ENCODE data around the gene USF1.
"Not testable (repeated sequence)": the region's sequence is repeated elsewhere in the genome, so short reads cannot be mapped to it uniquely, and the experiment has no call there.

USF1 gene

GRCh38 chr1:161071886-161072371, 26.2 kb upstream of the USF1 start:
- peak; percentile 21 for DNase-seq (ENCODE audit: low read depth, low spot score)
- in situ Hi-C loops (cut with HindIII; ENCODE audit: low sequenced_read_pairs), result no loop called here
- no peak overlapping the region for H3K4me3 ChIP-seq (ENCODE audit: low read depth, low read length)
- TF ChIP-seq CTCF (IDR thresholded peaks at IDR 0.05; ENCODE audit: low read depth, low read length), result peak; percentile 54

DNA sequence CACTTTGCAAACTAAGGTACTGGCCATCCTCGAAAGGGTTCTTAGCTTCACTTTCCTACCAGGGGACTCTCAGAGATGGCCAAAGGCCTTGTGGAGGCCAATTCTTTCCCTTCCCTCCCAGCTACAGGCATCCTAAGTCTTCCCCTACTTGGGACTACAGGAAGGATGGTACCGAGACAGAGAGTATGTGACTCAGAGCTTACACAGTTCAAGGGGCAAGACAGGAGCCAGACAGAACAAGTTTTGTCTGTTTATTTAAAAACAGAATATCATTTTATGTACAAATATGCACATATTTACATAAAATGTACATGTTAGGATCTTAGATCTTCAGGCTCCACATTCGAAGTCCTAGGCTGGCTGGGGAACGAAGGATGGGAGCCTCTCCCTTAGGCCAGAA, 25.0 kb upstream of the USF1 start:
- H3K4me3 ChIP-seq (ENCODE audit: low read depth, low read length), result no peak overlapping the region
- no peak for DNase-seq (ENCODE audit: low read depth, low spot score)
- in situ Hi-C loops (cut with HindIII; ENCODE audit: low sequenced_read_pairs), result no loop called here
- TF ChIP-seq CTCF (IDR thresholded peaks at IDR 0.05; ENCODE audit: low read depth, low read length), result no peak

GRCh38 chr1:161069731-161070270, 24.0 kb upstream of the USF1 start, which contains the start of gene ARHGAP30:
Gene ARHGAP30, minus strand, starts transcription at chr1:161069891. Its CDS starts 267 bp downstream, at chr1:161069624.
- H3K4me3 ChIP-seq (ENCODE audit: low read depth, low read length), result no peak within 1 kb of the TSS
- in situ Hi-C loops (cut with HindIII; ENCODE audit: low sequenced_read_pairs), result no loop called here
- DNase-seq (ENCODE audit: low read depth, low spot score), result no peak
- TF ChIP-seq CTCF (IDR thresholded peaks at IDR 0.05; ENCODE audit: low read depth, low read length), result no peak

DNA sequence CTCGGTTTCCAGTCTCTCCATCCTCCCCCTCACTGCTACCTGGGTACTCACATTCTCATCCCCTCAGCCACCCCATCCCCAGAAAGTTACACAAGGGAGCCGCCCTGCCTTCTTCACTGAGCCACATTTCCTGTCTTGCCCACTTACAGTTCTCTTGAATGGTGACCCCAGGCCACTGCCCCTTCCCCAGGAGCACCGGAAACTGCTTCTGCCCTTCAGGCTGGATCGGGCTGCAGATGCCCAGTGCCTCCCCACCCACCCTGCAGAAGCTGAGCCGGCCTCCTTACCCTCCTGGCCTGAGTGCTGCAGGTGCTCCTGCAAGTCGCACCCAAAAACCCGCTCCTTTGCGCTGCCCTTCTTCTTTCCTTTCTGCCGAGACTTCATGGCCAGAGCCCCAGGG, 23.5 kb upstream of the USF1 start:
- TF ChIP-seq CTCF (IDR thresholded peaks at IDR 0.05; ENCODE audit: low read depth, low read length), result no peak
- DNase-seq (ENCODE audit: low read depth, low spot score), result no peak
- no peak overlapping the region for H3K4me3 ChIP-seq (ENCODE audit: low read depth, low read length)
- in situ Hi-C loops (cut with HindIII; ENCODE audit: low sequenced_read_pairs), result no loop called here

- in situ Hi-C loops (cut with HindIII; ENCODE audit: low sequenced_read_pairs), result no loop called here
- TF ChIP-seq CTCF (IDR thresholded peaks at IDR 0.05; ENCODE audit: low read depth, low read length), result no peak
- H3K4me3 ChIP-seq (ENCODE audit: low read depth, low read length), result no peak overlapping the region
- DNase-seq (ENCODE audit: low read depth, low spot score), result no peak
These were observed 22.8 kb upstream of the USF1 start for GRCh38 chr1:161068306-161069234.

- H3K4me3 ChIP-seq (ENCODE audit: low read depth, low read length), result no peak overlapping the region
- no peak for TF ChIP-seq CTCF (IDR thresholded peaks at IDR 0.05; ENCODE audit: low read depth, low read length)
- DNase-seq (ENCODE audit: low read depth, low spot score), result no peak
- in situ Hi-C loops (cut with HindIII; ENCODE audit: low sequenced_read_pairs), result no loop called here
These were observed 20.9 kb upstream of the USF1 start for GRCh38 chr1:161066694-161067093.

DNA sequence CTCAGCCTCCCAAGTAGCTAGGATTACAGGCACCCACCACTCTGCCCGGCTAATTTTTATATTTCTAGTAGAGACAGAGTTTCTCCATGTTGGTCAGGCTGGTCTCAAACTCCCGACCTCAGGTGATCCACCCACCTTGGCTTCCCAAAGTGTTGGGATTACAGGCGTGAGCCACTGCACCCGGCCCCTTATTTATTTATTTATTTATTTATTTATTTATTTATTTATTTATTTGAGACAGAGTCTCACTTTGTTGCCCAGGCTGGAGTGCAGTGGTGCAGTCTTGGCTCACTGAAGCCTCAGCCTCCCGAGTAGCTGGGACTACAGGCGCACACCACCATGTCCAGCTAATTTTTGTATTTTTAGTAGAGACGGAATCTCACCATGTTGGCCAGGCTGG, 19.9 kb upstream of the USF1 start:
- DNase-seq (ENCODE audit: low read depth, low spot score); in situ Hi-C loops (cut with HindIII; ENCODE audit: low sequenced_read_pairs); H3K4me3 ChIP-seq (ENCODE audit: low read depth, low read length): not testable (repeated sequence)

DNA sequence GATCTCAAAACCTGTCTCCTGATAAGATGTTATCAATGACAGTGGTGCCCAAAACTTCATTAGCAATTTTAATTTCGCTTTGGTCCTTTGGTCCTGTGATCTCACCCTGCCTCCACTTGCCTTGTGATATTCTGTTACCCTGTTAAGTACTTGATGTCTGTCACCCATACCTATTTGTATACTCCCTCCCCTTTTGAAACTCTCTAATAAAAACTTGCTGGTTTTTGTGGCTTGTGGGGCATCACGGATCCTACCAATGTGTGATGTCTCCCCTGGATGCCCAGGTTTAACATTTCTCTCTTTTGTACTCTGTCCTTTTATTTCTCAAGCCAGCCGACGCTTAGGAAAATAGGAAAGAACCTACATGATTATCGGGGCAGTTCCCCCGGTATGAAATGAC, 18.2 kb upstream of the USF1 start:
- in situ Hi-C loops (cut with HindIII; ENCODE audit: low sequenced_read_pairs); H3K4me3 ChIP-seq (ENCODE audit: low read depth, low read length); DNase-seq (ENCODE audit: low read depth, low spot score): not testable (repeated sequence)

All from astrocyte of the spinal cord (primary cell).